ENCODE data around the gene NR1D2.
"Not testable (repeated sequence)": the region's sequence is repeated elsewhere in the genome, so short reads cannot be mapped to it uniquely, and the experiment has no call there.

Gene NR1D2

GRCh38 chr3:23944861-23945662 lies at the start of gene NR1D2:
Gene NR1D2, plus strand, starts transcription at chr3:23945286. Its CDS starts 293 bp downstream, at chr3:23945579.
- DNase-seq: peak; percentile 82

- no peak for DNase-seq
These were observed 44.3 kb upstream of the NR1D2 start for GRCh38 chr3:23900744-23901143.

GRCh38 chr3:23904545-23904944 lies 40.5 kb upstream of the NR1D2 start:
- no peak for DNase-seq

GRCh38 chr3:23909341-23909740 lies 35.7 kb upstream of the NR1D2 start:
- DNase-seq: no peak

GRCh38 chr3:23911397-23911796 lies 33.7 kb upstream of the NR1D2 start:
- no peak for DNase-seq

GRCh38 chr3:23912335-23912734 lies 32.8 kb upstream of the NR1D2 start:
- not testable (repeated sequence) for DNase-seq

GRCh38 chr3:23913182-23913581 lies 31.9 kb upstream of the NR1D2 start:
- DNase-seq: no peak

- no peak for DNase-seq
These were observed 31.0 kb upstream of the NR1D2 start for GRCh38 chr3:23913873-23914743.

- no peak for DNase-seq
These were observed 29.5 kb upstream of the NR1D2 start for GRCh38 chr3:23915537-23916108.

- DNase-seq: no peak
These were observed 28.8 kb upstream of the NR1D2 start for GRCh38 chr3:23916152-23916885.

- DNase-seq: peak; percentile 97
These were observed 28.0 kb upstream of the NR1D2 start, which contains the start of the genes NKIRAS1 and RPL15 for GRCh38 chr3:23916886-23917678. Gene NKIRAS1, minus strand, starts transcription at chr3:23916990. Its CDS starts 6,086 bp downstream, at chr3:23910904. Gene RPL15, plus strand, starts transcription at chr3:23917132. Its CDS starts 728 bp downstream, at chr3:23917860.

GRCh38 chr3:23917679-23918303 lies 27.3 kb upstream of the NR1D2 start:
- DNase-seq: not testable (repeated sequence)

- not testable (repeated sequence) for DNase-seq
These were observed 26.8 kb upstream of the NR1D2 start for GRCh38 chr3:23918331-23918730.

GRCh38 chr3:23919628-23920027 lies 25.5 kb upstream of the NR1D2 start:
- no peak for DNase-seq

- no peak for DNase-seq
These were observed 24.9 kb upstream of the NR1D2 start for GRCh38 chr3:23920151-23920655.

- DNase-seq: no peak
These were observed 24.0 kb upstream of the NR1D2 start for GRCh38 chr3:23921052-23921511.

GRCh38 chr3:23923786-23924185 lies 21.3 kb upstream of the NR1D2 start:
- DNase-seq: no peak

GRCh38 chr3:23926246-23926645 lies 18.8 kb upstream of the NR1D2 start:
- DNase-seq: no peak

- no peak for DNase-seq
These were observed 18.4 kb upstream of the NR1D2 start for GRCh38 chr3:23926736-23927135.

- DNase-seq: no peak
These were observed 16.6 kb upstream of the NR1D2 start for GRCh38 chr3:23928524-23928923.

- no peak for DNase-seq
These were observed 13.5 kb upstream of the NR1D2 start for GRCh38 chr3:23931597-23931996.
